ENCODE data around the gene CDX1. TPM values are rescaled to one million over a fixed set of nuclear protein-coding genes. Genes with fewer than 3 reads are reported as not detected.

Gene CDX1
- total RNA-seq, 1 donor from 2014 or later = not detected

GRCh38 chr5:150144246-150144801, 22.3 kb upstream of the CDX1 start:
- DNase-seq (no peak), ATAC-seq (peak; percentile 36 to 38)
- intact Hi-C loops (cut with DNase I) = no loop called here
- no peaks in the 10 kb centered on the region for H3K27me3 ChIP-seq (ENCODE audit: low read depth)
- peaks cover 62% of the 10 kb centered on the region for H3K4me1 ChIP-seq
- H3K36me3 ChIP-seq = no peaks in the 10 kb centered on the region
- no peaks in the 10 kb centered on the region for H3K9me3 ChIP-seq
- TF ChIP-seq CTCF (IDR thresholded peaks at IDR 0.05) = no peak
- H3K27ac ChIP-seq = peak overlapping the region; percentile 69
- peak overlapping the region; percentile 22 for H3K4me3 ChIP-seq

- Histone ChIP-seq H3K36me3 (no peaks in the 10 kb centered on the region), H3K4me3 (peak overlapping the region; percentile 22), H3K9me3 (no peaks in the 10 kb centered on the region), H3K27ac (peak overlapping the region; percentile 69), H3K27me3 (ENCODE audit: low read depth) (no peaks in the 10 kb centered on the region), H3K4me1 (peaks cover 62% of the 10 kb centered on the region)
- no peak for DNase-seq
- no peak for ATAC-seq
- intact Hi-C loops (cut with DNase I) = no loop called here
- TF ChIP-seq CTCF (IDR thresholded peaks at IDR 0.05) = no peak
Measured at GRCh38 chr5:150144879-150145278, 21.7 kb upstream of the CDX1 start.

- H3K27ac ChIP-seq = no peak overlapping the region
- TF ChIP-seq CTCF (IDR thresholded peaks at IDR 0.05) = no peak
Measured at GRCh38 chr5:150146235-150146634, 20.3 kb upstream of the CDX1 start.

GRCh38 chr5:150146862-150147601, 19.5 kb upstream of the CDX1 start:
- Histone ChIP-seq H3K27ac (peak overlapping the region; percentile 46), H3K4me3 (peak overlapping the region; percentile 1), H3K27me3 (ENCODE audit: low read depth) (no peaks in the 10 kb centered on the region), H3K9me3 (no peaks in the 10 kb centered on the region), H3K4me1 (peaks cover 48% of the 10 kb centered on the region), H3K36me3 (no peaks in the 10 kb centered on the region)
- intact Hi-C loops (cut with DNase I) = no loop called here
- no peak for TF ChIP-seq CTCF (IDR thresholded peaks at IDR 0.05)
- DNase-seq (no peak), ATAC-seq (no peak)

More at GRCh38 chr5:150146235-150146634, 20.3 kb upstream of the CDX1 start:
- no peaks in the 10 kb centered on the region for H3K9me3 ChIP-seq
- H3K36me3 ChIP-seq = no peaks in the 10 kb centered on the region
- ATAC-seq = no peak
- intact Hi-C loops (cut with DNase I) = no loop called here
- DNase-seq = no peak
- no peaks in the 10 kb centered on the region for H3K27me3 ChIP-seq (ENCODE audit: low read depth)
- H3K4me1 ChIP-seq = peaks cover 51% of the 10 kb centered on the region
- no peak overlapping the region for H3K4me3 ChIP-seq

- intact Hi-C loops (cut with DNase I) = no loop called here
- DNase-seq (no peak), ATAC-seq (no peak)
- no peak for TF ChIP-seq CTCF (IDR thresholded peaks at IDR 0.05)
- Histone ChIP-seq H3K27ac (peak overlapping the region; percentile 46), H3K27me3 (ENCODE audit: low read depth) (no peaks in the 10 kb centered on the region), H3K4me1 (peaks cover 42% of the 10 kb centered on the region), H3K36me3 (no peaks in the 10 kb centered on the region), H3K4me3 (peak overlapping the region; percentile 1), H3K9me3 (no peaks in the 10 kb centered on the region)
Measured at GRCh38 chr5:150147670-150148069, 18.9 kb upstream of the CDX1 start.

All from lower lobe of right lung (tissue), 2 donors.